Measurements from ENCODE around the gene IDE. TPM values are rescaled to one million over a fixed set of nuclear protein-coding genes. Genes with fewer than 3 reads are reported as not detected.
"Not testable (repeated sequence)": the region's sequence is repeated elsewhere in the genome, so short reads cannot be mapped to it uniquely, and the experiment has no call there.

Gene IDE
- total RNA-seq, 1 experiment from 2014 or later, result 28.3 TPM

DNA sequence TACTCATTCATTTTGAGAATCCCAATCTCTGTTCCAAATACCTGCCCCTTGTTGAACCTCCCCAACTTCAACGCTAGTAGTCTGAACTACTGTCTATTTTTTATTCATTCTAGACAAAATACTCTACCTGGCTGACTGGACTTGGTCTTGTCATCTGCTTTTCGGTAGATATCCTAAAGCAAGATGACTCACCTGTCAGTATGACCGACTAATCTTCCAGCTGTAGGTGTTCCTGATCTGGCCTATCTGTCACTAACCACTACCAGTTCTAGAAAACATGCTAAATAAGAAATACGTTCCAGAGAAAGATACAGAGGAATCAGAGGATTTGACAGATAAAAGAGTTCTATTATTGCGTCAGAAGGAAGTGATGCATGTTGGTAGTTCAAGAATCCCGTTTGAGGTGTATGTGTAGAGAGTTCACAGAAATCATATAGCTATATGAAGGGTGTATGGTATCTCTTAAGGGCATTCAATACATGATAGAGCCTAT, 81.1 kb downstream of the IDE start:
- no peak for DNase-seq (ENCODE audit: low read depth)

DNA sequence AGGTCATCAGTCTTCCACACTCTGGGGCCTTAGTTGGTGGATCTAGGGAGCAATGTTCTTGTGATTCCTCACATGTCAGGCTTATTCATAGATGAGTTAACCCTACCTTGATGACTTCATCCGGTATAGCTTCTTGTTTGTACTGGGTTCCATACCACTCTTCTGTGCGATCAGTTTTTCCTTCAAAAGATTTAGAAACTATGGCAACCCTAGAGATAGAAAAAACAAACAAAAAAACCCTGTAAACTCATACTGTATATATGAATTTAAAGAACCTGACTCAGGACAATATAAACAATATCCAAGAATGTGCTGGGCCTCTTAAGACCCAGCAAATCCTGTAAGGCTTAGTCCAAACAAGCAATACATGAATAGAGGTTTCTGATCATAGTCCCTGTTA, 83.5 kb downstream of the IDE start:
- peak; percentile 3 for DNase-seq (ENCODE audit: low read depth)

DNA sequence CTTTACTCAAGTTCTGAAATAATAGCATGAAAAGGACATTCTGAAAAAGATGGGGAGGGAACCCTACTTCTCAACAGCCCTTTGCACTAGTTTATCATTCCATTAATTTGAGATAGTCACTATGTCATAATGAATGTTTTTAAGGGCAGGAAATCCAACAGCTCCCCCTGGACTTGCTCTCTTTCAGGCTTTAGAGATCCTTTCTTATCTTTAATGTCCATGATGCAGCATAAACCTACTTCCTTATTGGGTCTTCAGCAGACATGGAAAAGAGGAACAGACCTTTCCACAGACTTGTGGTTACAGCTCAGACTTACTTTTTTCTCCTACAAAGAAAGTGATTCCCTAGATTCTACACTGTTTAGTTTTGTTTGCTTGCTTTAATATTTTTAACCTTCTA, 87.3 kb downstream of the IDE start:
- DNase-seq (ENCODE audit: low read depth), result no peak

DNA sequence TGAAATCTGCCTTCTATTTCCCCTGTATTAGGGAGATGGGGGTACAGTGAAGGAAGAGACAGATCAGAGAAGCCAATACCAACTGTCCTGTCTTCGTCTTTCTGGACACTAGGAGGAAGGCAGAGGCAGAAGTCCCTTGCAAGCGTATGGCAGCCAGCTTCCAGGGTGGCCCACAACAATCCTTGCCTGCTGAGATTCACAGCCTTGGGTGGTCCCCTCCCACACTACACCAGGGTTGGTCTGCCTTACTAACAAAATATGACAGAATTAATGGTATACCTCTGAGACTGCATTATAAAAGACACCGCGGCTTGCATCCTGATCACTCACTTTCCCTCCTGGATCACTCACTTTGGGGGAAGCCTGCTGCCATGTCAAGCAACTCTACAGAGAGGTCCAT, 90.4 kb downstream of the IDE start:
- DNase-seq (ENCODE audit: low read depth), result no peak

DNA sequence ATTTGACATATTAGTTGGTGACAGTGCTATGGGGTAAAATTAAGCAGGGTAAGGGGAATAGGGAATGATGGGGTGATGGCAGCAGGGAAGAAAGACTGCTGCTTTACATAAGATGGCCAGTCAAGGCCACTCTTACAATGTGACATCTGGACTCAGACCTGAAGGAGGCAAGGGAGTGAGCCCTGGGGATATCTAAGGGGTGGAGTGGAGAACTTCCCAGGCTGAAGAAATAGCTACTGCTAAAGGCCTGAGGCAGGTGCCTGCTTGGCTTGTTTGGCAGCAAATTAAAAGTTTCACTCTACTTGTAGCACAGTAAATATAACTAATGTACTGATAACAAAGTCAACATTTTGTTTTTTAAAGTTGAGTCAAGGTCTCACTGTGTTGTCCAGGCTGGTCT, 93.5 kb downstream of the IDE start:
- no peak for DNase-seq (ENCODE audit: low read depth)

DNA sequence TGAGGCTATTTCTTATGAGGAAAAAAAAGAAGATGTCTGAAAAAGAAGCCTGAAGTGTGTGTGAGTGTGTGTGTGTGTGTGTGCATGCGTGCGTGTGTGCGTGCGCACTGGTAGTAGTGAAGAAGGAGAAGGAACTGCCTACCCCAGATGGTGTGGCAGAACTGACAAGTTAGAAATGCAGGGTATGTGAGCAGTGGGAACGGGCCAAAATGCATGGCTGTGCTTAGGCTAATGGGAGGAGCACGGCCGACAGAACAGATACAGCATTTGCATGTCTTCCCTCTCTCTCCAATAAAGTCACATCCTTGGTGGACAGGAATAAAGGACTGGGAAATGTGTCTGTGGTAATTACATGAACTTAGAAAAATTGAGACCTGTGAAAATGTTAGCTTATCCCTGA, 94.3 kb downstream of the IDE start:
- no peak for DNase-seq (ENCODE audit: low read depth)

DNA sequence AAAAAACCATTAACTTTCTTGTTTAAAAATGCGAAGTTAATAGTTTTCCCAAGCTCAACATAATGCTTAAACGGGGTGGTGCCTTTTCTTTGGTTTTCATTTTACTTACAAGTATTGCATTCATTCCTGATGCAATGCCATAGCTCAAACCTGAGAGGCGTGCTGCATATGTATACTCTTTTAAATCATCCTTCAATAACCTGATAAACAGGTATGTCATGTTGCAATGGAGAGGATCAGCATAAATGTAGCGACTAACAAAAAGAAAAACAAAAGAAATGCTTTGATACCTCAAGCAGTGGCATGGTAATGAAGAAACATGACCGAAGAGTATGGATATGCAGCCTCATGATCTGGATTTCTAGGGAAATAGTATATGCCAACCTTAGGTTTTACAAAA, 95.4 kb downstream of the IDE start:
- no peak for DNase-seq (ENCODE audit: low read depth)

DNA sequence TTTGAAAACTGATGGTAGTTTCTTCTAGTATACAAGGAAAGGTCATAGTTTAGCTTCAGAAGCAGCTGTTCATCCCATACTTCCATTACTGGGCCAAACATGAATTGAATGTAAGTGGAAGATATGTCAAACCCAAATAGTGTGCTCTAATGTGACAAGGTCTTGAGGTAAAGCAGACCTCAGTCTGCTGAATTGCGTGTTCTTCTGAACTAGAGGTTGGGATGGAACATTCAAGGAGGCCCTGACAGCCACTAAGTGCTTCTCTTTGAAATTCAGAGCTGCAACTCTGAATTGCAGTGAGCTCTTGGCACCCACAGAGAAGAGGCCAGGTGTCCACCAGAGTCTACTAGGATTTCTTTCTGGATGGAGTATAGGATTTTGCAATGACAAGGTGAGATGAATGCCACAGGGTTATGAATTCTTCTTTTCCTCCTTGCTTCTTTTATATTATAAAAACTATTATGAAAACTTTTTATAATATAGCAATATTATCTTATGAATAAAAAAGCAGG, 98.5 kb downstream of the IDE start:
- DNase-seq (ENCODE audit: low read depth), result no peak

DNA sequence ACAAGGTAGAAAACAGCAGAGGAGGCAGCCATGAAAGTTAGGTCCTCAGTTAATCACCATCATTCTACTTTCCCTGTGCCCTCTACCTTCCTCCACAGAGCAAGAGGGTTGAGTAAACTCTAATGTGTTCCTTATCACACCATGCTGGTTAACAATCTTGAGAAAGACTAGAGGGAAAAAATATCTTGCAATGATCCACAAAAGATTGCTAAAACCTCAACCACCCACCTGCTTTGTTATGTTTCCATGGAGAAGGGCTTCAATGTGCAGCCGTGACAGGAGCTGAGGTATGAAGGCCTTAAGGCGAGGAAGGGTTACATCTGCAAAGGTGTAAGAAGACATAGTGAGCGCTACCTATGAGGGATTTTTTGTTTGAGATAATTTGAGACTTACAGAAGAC, 103.9 kb downstream of the IDE start:
- no peak for DNase-seq (ENCODE audit: low read depth)

DNA sequence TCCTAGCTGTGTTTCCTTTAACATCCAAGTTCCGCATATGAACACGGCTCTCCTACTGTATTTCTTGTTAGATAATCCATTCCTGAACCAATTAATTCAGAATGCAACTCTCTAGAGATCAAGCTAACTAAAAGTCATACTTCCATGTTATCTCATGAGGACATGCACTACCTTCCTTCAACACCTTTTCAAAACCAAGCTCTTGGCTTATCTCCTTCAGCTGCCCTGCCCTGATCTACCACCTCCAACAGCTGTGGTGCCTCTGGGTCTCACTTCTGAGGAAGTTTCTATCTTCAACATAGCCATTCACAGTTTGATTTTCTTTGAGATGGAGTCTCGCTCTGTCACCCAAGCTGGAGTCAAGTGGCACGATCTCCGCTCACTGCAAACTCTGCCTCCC, 109.5 kb downstream of the IDE start:
- no peak for DNase-seq (ENCODE audit: low read depth)

DNA sequence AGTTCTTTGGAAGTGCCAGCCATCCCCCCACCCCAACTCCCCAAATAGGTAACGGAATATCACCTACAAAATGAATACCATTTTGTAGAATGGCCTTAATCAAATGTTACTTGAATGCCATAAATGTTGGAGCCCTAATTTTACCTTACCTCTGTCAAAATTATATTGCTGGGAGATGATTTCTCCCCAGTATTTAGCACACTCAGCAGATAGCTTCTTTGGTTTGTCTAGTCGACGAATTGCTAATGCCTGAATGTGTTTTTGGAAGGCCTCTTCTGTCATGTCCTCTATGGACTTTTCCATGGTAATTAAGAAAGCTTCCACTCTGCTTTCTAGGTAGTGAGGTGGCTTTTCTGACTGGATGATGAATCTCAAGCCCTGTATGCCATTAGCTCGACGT, 110.3 kb downstream of the IDE start:
- no peak for DNase-seq (ENCODE audit: low read depth)

DNA sequence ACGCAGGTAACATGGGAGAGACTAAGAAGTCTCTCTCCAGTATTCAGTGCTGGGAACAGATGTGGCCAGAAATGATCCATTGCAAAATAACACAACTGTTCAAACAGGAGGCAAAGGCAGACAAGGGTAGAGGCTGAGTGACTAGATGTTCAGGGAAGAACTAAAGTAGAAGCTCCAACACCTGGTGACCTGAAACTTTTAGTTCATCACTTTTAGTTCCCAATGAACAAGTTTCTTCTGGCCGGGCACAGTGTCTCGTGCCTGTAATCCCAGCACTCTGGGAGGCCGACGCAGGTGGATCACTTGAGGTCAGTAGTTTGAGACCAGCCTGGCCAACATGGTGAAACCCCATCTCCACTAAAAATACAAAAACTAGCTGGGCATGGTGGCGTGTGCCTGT, 118.9 kb downstream of the IDE start:
- not testable (repeated sequence) for DNase-seq (ENCODE audit: low read depth)

DNA sequence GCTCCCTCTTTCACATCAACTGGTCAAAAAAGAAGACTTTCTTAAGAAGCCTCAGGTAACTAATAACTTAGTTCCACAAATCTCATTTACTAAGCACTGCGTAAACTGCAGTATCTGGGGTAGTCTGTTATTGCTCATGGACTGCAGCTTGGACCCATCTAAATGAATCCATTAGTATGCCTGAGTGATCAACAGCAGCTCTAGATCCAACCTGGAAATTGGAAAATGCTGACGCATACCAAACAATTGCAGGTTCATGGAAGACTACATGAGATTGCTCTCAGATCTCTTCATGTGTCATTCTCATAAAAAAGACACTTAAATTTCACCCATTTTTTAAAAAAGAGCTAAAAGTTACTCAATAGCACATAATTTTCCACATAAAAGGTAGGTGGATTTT, 121.6 kb downstream of the IDE start:
- no peak for DNase-seq (ENCODE audit: low read depth)

DNA sequence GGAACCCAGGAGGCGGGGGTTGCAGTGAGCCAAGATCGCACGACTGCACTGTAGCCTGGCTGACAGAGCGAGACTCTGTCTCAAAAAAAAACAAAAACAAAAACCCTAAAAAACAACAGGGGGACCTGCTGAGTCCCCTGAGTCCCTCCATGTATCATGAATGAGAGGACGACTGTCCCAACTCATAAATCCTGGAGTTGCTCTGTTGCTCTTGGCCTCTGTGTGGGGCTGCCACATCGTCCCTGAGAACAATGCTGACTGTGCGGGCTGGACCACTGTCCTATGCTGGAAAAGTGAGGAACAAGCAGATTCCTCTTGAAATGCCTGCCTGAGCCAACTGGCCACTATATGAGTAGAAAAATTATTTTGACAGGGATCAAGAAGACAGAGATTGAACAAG, 122.5 kb downstream of the IDE start:
- DNase-seq (ENCODE audit: low read depth), result no peak

DNA sequence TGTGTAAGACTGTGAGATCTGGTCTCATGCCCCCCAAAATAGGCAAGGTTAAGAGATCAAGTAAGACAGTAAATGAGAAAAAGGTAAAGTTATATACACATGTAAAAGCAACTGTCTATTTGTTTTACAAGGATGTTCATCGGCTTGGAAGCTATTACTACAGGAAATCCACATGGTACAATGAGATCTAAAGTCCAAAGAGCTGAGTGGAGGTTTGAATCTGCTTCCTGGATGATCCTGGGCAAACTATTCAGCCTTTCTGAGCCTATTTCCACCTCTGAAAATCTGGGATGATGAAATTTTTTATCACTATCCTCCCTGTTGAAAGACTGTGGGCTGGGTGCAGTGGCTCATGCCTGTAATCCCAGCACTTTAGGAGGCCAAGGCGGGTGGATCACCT, 123.0 kb downstream of the IDE start:
- DNase-seq (ENCODE audit: low read depth), result no peak

DNA sequence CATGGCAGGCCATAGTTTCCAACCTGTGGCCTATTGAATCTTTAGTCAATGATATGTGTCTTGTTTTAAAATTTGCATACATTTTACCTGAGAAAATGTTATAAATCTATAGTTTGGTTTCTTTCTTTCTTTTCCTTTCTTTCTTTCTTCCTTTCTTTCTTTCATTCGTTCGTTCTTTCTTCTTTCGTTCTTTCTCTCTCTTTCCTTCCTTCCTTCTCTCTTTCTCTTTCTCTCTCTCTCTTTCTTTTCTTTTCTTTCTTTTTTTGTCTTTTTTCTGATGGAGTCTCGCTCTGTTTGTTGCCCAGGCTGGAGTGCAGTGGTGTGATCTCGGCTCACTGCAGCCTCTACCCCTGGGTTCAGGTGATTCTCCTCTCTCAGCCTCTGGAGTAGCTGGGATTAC, 133.3 kb downstream of the IDE start:
- no peak for DNase-seq (ENCODE audit: low read depth)

DNA sequence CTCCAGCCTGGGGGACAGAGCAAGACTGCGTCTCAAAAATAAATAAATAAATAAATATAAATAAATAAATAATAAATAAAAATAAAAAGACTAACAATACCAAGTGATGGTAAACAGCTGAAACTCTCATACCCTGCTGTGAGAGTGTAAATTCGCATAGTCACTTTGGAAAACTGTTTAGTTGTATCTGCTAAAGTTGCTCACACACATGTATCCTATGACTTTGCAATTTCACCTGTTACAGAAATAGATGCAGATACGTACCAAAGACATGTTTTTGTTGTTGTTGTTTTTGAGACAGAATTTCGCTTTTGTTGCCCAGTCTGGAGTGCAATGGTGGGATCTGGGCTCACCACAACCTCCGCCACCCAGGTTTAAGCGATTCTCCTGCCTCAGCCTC, 135.7 kb downstream of the IDE start:
- no peak for DNase-seq (ENCODE audit: low read depth)

DNA sequence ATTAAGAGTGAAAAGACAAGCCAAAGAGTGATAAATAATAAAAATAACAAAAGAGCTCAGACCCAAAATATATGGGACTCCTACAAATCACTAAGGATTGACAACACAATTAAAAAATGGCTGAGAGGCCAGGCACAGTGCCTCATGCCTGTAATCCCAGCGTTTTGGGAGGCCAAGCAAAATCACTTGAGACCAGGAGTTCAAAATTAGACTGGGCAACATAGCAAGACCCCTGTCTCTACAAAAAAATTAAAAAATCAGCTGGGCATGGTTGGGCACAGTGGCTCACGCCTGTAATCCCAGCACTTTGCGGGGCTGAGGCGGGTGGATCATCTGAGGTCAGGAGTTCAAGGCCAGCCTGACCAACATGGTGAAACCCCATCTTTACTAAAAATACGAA, 137.3 kb downstream of the IDE start:
- no peak for DNase-seq (ENCODE audit: low read depth)

DNA sequence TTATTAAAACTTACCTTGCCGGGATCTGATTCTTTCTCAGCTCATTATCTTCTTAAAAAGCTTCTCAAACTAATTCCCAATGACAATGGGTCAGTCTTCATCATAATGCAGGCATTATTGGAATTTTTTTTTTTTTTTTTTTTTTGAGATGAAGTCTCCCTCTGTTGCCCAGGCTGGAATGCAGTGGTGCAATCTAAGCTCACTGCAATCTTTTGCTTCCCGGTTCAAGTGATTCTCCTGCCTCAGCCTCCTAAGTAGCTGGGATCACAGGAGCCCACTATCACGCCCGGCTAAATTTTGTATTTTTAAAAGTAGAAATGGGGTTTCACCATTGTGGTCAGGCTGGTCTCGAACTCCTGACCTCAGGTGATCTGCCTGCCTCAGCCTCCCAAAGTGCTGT, 137.8 kb downstream of the IDE start:
- DNase-seq (ENCODE audit: low read depth), result not testable (repeated sequence)

DNA sequence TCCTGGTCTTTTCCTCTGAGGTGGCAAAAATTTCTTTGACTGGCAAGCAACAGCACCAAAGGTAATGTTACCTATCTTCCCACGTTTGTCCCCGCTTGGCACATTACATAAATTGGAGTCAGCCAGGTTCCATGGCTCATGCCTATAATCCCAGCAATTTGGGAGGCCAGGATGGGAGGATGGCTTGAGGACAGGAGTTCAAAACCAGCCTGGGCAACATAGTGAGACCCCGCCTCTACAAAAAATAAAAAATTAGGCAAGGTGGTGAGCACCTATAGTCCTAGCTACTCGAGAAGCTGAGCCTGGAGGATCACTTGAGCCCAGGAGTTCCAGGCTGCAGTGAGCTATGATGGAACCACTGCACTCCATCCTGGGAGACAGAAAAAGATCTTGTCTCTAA, 139.5 kb downstream of the IDE start:
- DNase-seq (ENCODE audit: low read depth), result no peak

DNA sequence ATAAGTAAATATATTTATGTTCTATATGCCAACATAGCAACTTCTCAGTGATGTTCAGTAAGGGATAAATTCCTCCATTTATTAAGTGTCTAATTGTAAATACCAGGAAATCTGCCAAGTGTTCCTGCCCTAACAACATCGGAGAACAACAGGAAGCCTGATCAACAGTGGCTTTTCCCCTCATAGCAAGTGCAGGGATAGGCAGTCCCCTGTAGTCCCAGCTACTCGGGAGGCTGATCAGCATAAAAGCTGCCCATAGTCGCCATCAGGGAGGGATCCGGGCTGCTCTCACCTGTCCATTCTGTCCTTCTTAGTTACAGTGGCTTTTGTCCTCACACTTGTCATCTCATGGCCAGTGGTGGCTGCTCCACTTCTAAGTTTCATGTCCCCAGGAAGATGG, 141.3 kb downstream of the IDE start:
- no peak for DNase-seq (ENCODE audit: low read depth)

DNA sequence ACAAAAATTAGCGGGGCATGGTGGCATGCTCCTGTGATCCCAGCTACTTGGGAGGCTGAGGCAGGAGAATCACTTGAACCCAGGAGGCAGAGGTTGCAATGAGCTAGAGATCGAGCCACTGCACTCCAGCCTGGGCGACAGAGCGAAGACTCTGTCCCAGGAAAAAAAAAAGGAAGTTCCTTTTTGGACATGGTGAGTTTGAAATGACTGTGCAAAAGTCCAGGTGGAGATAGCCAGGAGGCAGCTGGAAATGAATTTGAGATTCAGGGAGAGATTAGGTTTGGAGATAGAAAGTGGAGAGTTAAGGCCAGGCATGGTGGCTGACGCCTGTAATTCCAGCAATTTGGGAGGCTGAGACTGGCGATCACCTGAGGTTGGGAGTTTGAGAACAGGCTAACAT, 143.8 kb downstream of the IDE start:
- DNase-seq (ENCODE audit: low read depth), result no peak

DNA sequence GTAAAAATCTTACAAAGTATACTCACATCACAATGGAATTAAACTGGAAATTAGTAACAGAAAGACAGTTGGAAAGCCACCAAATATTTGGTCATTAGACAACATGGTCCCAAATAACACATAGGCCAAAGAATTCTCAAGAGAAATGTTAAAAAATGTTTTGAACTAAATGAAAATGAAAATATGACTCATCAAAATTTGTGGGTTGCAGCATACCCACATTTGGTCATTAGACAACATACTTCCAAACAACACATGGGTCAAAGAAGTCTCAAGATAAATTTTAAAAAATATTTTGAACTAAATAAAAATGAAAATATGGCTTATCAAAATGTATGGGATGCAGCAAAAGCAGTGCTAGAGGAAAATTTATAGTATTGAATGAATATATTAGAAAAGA, 152.3 kb downstream of the IDE start:
- DNase-seq (ENCODE audit: low read depth), result no peak

DNA sequence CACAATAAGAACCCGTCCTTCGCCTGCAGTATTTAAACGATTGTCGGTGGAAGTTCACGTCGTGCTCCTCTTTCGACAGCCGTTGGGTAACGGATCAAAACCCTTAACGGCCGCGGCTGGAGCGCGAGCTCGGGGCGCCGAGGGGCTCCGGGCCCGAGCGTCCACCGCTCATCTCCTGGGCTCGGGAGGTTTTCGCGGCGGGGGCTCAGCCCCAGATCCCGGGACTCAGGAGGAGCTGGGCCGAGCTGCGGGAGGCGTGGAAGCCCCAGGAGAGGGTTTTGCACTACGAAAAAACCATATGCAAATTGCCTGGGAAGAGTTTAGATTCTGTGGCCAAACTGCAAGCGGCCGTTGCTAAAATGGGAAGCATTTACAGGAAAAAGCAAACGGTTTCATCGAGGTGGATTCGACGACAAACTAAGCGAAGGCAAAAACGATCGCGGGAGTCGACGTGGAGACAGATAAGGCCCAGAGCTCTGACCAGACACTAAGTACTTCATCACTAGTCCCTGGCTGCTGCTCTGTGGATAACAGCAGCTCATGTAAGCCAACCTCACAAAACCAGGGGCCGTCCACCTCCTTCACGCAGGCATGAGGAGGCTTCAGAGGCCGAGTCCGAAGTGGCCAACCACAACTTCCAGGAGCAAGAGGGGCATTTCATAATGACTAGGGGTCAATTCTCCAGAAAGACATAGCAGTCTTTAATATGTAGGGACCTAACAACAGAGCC, 153.2 kb downstream of the IDE start:
- no peak for DNase-seq (ENCODE audit: low read depth)

Data from M059J (cell line).